Astrocyte of the cerebellum (primary cell): ENCODE measurements around the gene TIMD4.

Source experiments
- DNase-seq: peaks from one replicate; pipeline ENCODE4 v3.0.0-alpha.2; 2011; ENCODE audit warnings: low read depth
- H3K4me3 ChIP-seq: 2 replicates; pipeline ENCODE4 v1.5.1; 2011; ENCODE audit warnings: mild to moderate bottlenecking, low read depth, low read length, moderate library complexity
- in situ Hi-C: cut with HindIII; loops from 2 replicates; pipeline ENCODE4 v1.10.0; 2017; ENCODE audit warnings: low sequenced_read_pairs
- TF ChIP-seq, protein P1 (sequence below): IDR thresholded peaks from 2 replicates; pipeline ENCODE4 v1.5.1; 2012; ENCODE audit warnings: low read length, low read depth, moderate library complexity, mild to moderate bottlenecking; ENCODE audit errors: missing control alignments

Gene TIMD4

DNA sequence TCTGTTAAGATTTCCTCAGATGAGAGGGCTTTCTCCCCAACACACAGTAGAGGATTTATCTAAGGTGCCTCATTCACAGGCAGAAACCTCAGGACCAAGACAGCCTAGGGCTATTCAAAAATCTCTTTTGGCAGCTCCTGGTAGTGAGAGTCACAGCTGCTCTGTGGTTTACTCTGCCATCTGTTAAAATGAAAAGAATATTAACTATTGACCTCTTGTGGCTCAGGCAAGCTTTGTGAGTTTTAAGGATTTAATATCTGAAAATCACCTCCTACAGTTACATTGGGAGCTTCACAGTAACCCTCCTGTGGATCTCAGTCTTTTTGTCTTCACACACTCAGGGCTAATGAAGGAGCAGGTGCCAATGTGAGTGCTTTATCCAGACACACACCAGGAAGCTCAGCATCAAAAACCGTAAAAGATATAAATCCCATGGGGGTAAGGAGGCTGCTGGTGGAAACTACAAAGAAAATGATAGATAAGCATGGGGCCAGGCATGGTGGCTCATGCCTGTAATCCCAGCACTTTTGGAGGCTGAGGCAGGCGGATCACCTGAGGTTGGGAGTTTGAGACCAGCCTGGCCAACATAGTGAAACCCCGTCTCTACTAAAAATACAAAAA, 83.3 kb downstream of the TIMD4 start:
- in situ Hi-C loops, result no loop called here
- DNase-seq, result no peak
- TF ChIP-seq, protein P1, sequence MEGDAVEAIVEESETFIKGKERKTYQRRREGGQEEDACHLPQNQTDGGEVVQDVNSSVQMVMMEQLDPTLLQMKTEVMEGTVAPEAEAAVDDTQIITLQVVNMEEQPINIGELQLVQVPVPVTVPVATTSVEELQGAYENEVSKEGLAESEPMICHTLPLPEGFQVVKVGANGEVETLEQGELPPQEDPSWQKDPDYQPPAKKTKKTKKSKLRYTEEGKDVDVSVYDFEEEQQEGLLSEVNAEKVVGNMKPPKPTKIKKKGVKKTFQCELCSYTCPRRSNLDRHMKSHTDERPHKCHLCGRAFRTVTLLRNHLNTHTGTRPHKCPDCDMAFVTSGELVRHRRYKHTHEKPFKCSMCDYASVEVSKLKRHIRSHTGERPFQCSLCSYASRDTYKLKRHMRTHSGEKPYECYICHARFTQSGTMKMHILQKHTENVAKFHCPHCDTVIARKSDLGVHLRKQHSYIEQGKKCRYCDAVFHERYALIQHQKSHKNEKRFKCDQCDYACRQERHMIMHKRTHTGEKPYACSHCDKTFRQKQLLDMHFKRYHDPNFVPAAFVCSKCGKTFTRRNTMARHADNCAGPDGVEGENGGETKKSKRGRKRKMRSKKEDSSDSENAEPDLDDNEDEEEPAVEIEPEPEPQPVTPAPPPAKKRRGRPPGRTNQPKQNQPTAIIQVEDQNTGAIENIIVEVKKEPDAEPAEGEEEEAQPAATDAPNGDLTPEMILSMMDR, result no peak
- no peak overlapping the region for H3K4me3 ChIP-seq

DNA sequence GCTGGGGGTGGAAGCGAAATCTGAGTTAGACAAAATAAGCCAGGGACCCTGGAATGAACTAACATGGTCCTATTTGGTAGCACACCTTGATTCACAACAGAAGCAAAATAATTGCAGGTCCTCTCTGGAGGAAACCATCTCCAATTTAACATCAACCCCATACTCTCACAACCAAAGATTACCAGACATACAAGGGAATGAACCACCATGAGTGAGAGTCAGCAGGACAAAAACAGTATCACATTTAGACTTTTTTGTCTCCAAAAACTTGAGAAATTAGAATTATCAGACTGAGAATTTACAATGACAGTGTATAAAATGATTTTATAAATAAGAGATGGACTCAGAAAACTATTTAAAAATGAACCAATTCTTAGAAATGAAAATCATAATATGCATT, 91.8 kb downstream of the TIMD4 start:
- in situ Hi-C loops, result no loop called here
- TF ChIP-seq, protein P1, result no peak
- H3K4me3 ChIP-seq, result no peak overlapping the region
- no peak for DNase-seq

DNA sequence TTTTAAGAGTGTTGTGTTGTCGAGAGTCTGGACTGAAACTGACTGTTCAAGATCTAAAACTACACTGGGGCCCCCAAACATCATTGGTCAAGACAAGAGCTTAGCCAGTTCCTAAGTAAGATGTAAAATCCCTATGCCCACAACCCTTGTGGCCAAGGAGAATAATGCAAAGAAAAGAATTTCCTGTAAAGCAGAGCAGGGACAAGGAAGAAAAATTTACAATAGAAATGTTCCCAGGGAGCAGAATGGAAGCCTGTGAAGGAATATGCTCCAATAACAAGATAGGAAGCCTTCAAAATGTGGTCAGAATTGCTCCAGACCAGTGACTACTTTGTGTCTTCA, 92.6 kb downstream of the TIMD4 start:
- TF ChIP-seq, protein P1, result no peak
- no peak for DNase-seq
- in situ Hi-C loops, result no loop called here
- H3K4me3 ChIP-seq, result no peak overlapping the region
